GM21825 (cell line): ENCODE results near the gene MGAT5B.

Experiments
- ATAC-seq: cut with Tn5 transposase; IDR thresholded peaks from one replicate; pipeline ENCODE4 v1.9.1; 2021; ENCODE audit warnings: mild to moderate bottlenecking, moderate library complexity; ENCODE audit not compliant: unreplicated experiment

MGAT5B gene

GRCh38 chr17:76946772-76947135 lies 78.5 kb downstream of the MGAT5B start:
- no peak for ATAC-seq

GRCh38 chr17:76947309-76947708 lies 79.1 kb downstream of the MGAT5B start:
- no peak for ATAC-seq

- ATAC-seq: no peak
Measured at GRCh38 chr17:76947771-76948170, 79.6 kb downstream of the MGAT5B start.

- ATAC-seq: no peak
Measured at GRCh38 chr17:76948301-76948700, 80.1 kb downstream of the MGAT5B start.

GRCh38 chr17:76948726-76949342 lies 80.6 kb downstream of the MGAT5B start:
- no peak for ATAC-seq

GRCh38 chr17:76949913-76950695 lies 81.9 kb downstream of the MGAT5B start:
- no peak for ATAC-seq

GRCh38 chr17:76951375-76951905 lies 83.2 kb downstream of the MGAT5B start:
- no peak for ATAC-seq

- ATAC-seq: no peak
Measured at GRCh38 chr17:76952402-76952801, 84.2 kb downstream of the MGAT5B start.

- no peak for ATAC-seq
Measured at GRCh38 chr17:76953066-76953465, 84.9 kb downstream of the MGAT5B start.

GRCh38 chr17:76953946-76954345 lies 85.7 kb downstream of the MGAT5B start:
- ATAC-seq: no peak

- no peak for ATAC-seq
Measured at GRCh38 chr17:76955191-76955590, 87.0 kb downstream of the MGAT5B start.

GRCh38 chr17:76956846-76957540 lies 88.8 kb downstream of the MGAT5B start:
- ATAC-seq: no peak

GRCh38 chr17:76957678-76958464 lies 89.7 kb downstream of the MGAT5B start:
- no peak for ATAC-seq

- ATAC-seq: no peak
Measured at GRCh38 chr17:76958974-76959373, 90.8 kb downstream of the MGAT5B start.

- no peak for ATAC-seq
Measured at GRCh38 chr17:76961869-76962268, 93.7 kb downstream of the MGAT5B start.

GRCh38 chr17:76962858-76963257 lies 94.7 kb downstream of the MGAT5B start:
- no peak for ATAC-seq

- no peak for ATAC-seq
Measured at GRCh38 chr17:76966016-76966415, 97.8 kb downstream of the MGAT5B start.

GRCh38 chr17:76966486-76967181 lies 98.4 kb downstream of the MGAT5B start:
- no peak for ATAC-seq

GRCh38 chr17:76967762-76968161 lies 99.6 kb downstream of the MGAT5B start:
- no peak for ATAC-seq
